Ecto neural progenitor cell (in vitro differentiated cells): ENCODE measurements around the gene TGFBRAP1.
A peak's percentile ranks its signal among the peaks of the same experiment; 100 is the strongest.

Source experiments
- DNase-seq: peaks from one replicate; pipeline ENCODE4 v3.0.0-alpha.2; 2018; ENCODE audit warnings: low spot score

Gene TGFBRAP1

DNA sequence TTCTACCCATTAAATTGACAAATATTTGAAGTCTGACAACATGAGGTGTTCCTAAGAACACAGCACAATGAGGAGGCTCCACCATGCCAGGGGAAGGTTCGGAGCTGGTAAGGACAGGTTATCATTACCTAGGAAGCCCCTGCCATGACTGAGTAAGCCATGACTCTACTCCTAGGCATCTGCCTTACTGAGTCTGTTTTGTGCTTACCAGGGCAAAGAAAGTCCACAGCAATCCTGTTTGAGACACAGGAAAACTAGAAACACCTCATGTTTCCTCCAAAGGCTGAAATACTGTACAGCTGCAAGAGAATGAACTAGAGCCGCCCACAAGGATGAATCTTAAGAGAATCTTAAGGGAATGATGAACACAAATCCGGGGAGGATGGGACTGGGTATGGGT, 11.6 kb downstream of the TGFBRAP1 start:
- DNase-seq: no peak

DNA sequence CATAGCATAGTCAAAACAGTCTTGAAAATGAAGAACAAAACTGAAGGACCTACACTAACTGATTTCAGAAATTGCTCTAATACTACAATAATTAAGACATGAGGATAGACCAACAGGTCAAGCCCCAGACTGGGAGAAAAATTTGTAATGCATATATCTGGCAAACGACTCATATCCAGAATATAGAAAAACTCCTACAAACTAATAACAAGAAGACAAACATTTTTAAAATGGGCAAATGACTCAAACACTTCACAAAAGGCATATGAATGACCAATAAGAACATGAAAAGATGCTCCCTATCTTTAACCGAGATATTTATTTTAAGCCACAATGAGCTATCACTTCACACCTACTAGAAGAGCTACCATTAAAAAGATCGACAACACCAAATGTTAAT, 14.2 kb downstream of the TGFBRAP1 start:
- no peak for DNase-seq

DNA sequence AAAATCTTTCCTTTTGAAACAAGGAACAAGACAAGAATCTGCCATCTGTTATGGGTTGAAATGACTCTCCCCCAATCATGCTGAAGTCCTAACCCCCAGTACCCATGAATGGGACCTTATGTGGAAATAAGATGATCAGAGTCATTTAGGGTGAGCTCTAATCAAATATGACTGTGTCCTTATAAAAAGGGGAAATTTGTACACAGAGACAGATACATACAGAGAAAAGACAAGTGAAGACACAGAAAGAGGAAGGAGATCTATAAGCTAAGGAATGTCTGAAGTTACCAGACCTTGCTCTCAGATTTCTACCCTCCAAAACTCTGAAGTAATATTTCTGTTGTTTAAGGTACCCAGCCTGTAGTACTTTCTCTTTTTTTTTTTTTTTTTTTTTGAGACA, 15.7 kb downstream of the TGFBRAP1 start:
- DNase-seq: no peak

DNA sequence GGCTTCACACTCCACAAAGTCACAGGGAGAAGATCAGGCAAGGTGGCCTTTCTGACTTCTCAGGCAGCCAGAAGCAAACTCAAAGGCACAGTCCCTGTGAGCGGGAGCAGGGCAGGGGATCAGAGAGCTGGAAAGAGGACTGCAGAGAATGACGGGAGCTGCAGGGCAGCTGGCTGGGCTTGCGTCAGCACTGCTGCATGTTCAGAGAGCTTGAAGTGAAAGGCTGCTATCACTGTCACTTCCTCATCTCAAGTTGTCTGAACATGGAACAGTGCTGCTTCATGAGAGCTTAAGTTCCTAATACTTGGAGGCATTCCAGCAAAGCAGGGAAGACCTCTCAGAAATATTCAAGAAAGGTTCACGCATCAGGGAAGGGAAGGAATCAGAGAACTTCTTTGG, 20.4 kb downstream of the TGFBRAP1 start:
- DNase-seq: no peak

DNA sequence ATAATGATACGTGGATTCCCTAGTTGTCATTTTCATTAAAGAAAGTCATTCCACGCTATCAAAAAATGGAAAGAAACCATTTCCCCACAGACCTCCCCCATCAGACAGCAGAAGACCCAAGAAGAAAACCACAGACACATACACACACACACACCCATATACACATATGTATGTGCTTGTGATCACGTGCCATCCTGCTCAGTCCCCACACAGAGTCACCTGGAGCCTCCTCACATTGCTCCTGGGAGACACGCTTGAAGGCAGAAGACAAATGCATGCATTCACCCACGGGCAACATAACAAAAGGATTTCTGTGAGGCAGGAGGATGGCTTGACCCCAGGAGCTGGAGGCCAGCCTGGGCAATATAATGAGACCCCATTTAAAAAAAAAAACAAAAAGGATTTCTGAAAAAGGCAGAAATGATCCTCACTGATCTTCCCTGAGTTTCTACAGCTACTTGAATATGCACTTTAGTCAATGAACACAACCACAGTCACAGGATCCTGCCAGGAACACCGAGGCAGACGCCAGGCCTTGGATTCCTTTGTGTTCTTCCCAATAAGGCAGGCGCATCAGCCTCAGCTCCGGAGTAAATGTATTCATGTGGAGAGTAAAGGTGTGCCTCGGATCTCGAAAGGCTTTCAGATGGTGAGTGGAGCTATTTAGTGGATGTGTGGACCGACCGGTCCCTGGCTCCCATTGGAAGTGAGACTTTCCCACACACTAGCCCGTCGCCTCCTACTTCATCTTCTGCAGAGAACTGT, 21.0 kb downstream of the TGFBRAP1 start:
- no peak for DNase-seq

DNA sequence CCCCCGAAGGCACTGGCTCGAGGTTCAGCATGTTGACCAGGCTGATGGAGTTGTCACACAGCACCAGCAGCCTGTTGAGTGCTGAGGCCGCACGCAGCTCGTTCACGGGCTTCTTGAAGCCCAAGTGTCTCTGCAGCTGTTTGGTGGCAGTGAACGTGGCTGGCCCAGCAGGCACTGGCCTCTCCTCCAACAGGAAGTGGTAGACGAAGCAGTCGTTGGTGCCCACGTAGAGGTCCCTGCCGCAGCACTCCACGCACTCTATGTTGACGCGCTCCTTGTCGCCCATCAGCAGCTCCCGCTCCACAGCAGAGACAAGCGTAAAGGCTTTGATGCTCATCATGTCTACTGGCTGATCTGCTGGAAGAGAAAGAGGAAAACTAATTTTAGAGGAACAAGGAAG, 21.6 kb downstream of the TGFBRAP1 start:
- no peak for DNase-seq

DNA sequence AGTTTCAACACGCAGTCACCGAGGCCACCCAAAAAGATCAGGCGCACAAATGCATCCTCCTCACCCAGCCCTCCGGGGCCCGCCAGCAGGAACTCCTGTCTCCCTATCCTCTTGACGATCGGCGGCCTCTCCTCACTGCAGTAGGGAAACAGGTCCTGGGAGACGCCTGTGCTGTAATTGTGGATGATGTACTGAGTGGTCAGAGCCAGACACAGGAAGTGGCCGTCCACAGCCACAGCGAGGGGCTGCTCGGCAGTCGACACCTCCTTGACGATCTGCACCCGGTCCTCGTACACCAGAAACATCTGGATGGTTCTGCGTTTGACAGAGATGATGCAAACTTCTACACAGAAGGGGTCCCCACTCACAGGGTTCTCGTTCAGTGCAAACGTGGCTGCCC, 22.0 kb downstream of the TGFBRAP1 start:
- DNase-seq: no peak

DNA sequence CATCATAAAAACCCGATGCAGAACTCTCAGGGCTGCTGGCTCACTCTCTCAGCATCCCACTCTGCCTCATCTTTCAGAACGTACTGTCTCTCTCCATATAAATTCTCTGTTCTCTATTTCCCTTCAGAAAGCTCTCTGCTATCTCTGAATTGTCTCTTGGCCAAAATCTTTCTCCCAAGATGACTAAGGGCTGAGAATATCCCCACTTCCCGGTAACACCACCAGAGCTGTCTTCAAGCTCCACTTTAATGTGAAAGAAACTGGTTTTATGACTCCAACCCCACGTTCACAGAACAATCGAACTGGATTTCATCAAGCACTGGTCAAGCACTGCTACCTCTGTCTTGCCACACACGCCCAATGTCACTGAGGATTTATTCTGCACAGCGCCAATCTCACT, 22.4 kb downstream of the TGFBRAP1 start:
- DNase-seq: no peak

DNA sequence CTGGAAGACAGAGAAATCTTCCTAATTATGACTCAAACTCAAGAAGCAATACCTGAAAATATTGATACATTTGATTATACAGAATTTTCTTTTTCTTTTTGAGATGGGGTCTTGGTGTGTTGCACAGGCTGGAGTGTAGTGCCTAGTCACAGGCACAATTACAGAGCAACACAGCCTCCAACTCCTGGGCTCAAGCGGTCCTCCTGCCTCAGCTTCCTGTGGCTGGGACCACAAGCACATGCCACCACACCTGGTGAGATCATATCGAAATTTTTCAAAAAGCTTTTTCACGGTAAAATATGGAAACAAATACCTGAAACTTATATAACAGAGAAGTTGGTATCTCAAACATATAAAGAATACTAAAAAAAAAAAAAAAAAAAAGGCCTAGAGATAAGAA, 27.9 kb downstream of the TGFBRAP1 start:
- DNase-seq: no peak

DNA sequence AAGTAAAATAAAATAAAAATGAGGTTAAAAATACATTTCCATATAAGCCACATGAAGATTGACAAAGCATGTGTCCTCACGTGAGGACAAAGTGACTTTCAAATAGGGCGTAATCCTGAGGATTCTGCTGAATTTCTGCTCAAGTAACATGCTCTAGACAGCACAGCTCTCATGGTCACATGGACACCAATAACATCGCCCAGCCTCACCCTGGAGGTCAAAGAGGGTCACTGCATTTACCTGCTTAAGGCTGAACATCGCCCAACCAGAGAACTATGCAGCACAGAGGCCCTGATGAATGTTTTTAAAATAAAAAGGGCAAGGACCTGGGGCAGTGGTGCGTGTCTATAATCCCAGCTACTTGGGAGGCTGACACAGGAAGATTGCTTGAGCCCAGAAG, 30.2 kb downstream of the TGFBRAP1 start:
- DNase-seq: no peak

DNA sequence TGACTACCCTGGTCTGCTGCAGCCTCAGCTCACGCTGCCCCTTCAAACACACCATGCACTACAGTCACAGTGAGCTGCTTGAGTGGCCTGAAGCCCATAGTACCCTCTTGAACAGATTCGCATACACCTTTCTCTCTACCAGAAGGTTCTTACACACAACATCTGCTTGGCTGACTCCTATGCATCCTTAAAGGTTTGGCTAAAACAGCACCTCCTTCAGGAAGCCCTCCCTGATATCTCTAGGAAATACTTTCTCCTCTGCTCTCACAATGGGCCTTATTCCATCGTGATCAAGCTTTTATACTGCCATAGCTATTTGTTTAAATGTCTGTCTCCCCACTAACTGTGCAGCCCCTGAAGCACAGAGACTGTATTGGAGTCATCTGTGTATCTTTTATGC, 31.5 kb downstream of the TGFBRAP1 start:
- no peak for DNase-seq

DNA sequence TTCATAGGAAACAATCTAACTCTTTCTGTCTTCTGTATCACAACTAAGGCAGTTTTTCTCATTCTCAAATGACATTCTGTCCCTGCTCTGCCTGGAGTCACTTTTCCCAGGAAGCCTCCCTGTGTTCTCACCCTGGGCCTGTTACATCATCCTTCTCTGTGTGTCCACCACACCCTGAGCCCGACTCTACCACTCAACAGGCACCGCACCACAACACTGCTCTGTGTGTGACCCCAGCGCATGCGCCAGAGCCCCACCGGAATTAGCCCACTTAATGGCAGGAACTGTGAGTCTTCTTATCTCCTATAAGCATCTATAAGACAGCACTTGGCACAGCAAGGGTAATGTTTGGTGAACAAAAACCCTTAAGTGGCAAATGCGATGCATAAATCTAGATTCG, 32.3 kb downstream of the TGFBRAP1 start:
- DNase-seq: no peak

DNA sequence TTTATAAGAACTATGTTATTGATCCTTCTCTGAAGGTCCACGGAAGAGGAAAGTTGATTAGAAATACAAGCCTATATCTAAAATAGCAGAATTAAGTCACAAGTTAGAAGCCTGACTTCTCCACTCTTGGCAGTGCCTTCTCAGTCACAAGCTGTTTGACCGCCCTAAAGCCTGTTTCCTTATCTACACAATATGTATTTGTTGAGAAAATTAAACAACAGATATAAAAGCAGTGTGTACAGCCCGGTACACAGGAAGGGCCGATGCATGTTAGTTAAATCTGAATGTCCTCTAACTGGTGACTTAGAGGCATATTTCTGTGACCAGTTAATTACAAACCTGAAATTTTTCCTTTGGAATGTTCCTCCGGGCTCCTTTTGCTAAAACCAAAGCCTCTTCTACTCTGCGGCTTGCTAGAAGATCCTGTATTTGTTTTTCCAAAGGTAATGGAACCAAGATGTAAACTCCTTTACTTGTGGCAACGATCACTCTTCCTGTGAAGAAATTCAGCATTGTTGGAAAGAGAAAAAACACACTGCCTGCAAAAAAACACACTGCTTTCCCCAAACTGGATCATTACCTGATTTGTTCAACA, 33.4 kb downstream of the TGFBRAP1 start:
- no peak for DNase-seq

DNA sequence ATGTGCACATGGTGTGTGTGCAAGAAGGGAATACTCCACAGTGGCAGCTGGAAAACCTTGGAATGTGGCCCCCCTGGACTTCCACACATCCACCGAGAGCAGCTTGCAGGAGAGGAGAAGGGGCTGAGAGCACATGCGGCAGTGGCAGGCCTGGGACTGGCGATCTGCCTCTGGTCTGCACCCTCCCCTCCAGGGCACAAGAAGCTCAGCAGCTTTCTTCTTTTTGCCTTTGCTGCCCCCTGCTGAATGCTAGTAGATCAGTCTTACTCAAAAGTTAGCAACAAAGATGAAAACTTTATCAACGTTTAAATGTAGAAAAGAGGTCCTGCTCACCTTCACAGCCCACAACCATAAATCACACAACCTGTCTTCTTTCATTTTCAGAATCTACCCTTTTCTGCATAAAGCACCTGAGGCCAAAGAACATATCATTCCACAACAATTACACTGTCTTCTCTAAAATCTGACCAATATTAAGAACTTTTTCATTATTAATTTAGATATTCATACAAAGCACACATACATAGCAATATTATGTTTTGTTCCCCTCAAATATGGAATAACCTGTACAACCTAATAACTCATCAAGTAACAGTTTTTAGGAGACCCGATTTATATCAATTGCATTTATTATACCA, 34.6 kb downstream of the TGFBRAP1 start:
- DNase-seq: peak; percentile 71

DNA sequence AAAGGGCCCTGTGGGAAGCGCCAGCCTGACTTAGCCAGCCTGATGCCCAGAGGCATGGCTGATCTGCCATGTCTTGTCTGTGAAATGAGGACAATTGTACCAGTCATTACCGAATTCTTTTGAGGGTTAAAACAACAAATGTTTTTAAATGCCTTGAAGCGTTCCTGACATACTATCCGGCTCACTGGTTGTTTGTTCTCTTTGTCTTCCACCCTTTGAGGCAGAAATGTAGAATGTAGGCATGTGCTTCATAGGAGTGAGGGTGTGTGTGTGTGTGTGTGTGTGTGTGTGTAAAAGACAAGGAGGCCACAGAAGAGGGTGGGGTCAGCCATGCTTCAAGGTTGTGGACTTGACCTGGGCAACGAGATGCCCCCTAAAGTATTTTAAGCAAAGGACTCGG, 35.5 kb downstream of the TGFBRAP1 start:
- DNase-seq: peak; percentile 34

DNA sequence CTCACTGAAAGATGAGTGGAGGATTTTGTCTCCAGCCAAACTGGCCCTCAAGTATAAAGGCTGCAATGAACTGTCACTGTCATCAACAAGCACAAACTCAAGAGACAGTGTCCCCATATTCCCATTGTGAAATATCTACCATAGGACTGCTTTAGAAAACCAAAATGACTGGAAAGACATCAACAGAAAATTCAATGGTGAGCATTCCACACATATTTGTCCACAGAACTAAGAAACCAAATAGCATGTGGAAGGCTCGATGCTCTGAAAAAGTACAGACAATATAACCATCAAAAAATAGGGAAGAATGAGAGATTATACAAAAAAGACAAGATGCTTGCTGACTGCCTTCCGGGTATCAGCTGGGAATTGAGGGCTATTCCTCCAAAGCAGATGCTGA, 37.6 kb downstream of the TGFBRAP1 start:
- DNase-seq: no peak

DNA sequence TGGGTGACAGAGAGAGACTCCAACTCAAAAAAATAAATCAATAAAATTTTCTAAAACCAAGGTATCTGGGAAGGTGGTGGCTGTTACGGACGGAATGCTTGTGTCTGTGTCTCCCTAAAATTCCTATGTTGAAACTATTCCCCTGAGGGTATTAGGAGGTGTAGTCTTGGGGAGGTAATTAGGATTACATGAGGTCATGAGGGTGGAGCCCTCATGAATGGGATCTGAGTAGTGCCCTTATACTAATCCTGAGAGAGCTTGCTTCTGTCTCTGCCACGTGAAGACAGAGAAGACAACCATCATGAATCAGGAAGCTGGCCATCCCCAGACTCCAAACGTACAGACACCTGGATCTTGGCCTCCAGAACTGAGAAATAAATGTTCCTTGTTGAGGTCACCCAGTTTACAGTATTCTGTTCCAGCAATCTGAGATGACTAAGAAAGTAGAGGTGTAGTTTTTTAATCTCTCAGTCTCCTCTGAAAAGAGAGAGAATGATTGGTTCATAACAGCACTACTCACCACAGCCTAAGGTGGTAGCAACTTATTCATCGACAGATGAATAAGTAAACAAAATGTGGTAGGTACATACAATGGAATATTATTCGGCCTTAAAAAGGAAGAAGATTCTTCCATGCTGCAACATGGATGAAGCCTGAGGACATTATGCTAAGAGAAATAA, 38.4 kb downstream of the TGFBRAP1 start:
- no peak for DNase-seq

DNA sequence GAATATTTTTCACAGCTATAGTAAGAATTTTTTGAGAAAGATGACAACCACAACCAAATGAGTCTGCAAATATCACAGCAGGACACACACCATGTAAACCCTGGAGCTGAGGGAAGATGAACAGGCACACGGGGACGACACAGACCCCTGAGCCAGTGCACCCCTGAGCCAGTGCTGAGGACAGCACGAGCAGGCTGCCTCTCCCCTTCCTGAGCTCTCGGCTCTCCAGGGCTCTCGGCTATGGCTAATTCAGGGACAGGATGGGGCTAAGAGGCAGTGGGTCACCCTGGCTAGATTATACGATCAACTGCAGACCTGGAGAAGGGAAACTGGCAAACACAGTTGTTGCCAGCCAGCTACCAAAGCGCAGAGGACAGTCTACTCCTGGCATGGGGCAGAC, 41.4 kb downstream of the TGFBRAP1 start:
- no peak for DNase-seq

DNA sequence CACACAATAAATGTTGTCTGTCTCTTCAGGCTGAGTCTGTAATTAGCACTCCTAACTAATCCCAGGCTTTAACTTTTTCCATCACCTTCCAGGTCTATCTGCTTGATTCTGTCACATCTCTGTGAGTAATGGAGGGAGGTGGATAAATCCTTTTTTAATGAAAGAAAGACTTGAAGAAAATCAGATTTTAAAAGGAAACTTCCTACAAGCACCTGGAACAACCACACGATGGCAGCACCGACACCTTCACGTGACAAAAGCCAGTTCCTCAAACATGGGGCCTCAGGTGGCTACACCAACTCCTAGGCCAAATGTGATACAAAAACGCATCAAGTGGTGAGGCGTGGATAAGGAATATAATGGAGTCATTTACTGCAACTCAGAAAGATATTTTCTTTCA, 41.8 kb downstream of the TGFBRAP1 start:
- DNase-seq: no peak

DNA sequence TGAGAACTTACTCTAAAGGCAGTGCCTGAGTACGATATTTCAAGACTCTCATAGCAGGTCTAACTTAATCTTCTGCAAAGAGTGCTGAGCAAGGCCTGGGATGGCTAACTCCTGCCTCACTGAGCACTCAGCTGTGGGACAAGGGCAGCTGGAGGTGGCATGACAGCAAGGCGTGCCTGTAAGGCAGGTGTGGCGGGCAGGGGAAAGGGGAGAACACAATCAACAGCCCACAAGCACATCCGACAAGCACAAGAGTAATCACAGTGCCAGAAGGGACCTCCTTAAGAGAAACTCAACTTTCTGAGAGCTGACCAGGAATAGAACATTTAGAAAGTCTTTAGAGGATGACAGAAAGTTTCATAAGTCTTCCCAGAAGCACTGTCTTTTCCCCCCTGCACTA, 46.0 kb downstream of the TGFBRAP1 start:
- no peak for DNase-seq

DNA sequence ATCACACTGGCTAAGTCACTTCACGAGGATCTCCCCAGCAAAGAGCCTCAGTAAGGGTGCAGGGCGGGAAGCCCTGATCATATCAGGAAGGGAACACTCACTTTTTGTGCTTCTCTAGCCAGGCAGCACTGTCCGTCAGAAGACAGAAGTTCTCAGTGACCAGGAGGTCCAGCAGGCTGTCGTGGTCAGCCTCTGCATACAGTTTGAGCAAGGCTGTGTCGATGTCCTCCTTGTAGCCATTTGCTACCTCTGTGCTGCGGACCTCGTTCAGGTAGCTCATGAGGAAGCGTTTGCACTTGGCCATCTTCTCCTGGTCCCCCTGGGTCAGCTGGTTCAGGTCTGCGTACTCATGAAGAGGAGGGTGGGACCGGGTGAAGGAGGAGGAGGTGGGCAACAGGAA, 49.3 kb downstream of the TGFBRAP1 start:
- DNase-seq: no peak

DNA sequence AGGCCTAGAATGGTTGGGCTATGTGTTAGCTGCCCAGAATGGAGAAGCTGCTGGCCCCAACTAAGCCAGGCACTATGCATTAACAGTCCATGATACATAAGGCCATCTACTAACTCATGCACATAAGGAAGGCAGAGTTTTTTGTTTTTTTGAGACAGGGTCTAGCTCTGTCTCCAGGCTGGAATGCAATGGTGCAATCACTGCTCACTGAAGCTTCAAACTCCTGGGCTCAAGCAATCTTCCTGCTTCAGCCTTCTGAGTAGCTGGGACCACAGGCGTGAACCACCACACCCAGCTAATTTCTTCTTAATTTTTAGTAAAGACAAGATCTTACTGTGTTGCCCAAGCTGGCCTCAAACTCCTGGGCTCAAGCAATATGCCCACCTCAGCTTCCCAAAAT, 50.4 kb downstream of the TGFBRAP1 start:
- no peak for DNase-seq

DNA sequence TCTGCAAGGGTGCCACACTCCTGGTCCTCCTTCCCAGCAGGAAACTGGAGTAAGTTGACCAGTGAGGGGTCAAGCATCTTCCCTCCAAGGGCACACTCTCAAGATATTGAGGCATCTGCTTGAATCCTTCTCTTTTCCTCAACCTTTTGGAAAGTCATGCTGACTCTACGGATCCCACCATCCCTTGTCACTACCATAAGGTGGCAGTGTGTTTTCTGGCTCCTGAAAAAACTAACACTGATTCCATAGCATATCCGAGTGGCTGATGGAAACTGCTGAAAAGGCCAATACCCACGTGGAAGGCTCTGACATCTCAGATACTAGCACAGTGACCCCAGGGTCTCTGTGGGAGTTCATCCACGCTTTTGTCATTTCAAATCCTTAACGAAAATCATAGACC, 50.9 kb downstream of the TGFBRAP1 start:
- no peak for DNase-seq
